NCI-H2081 treated with DMSO at 0.1 percent for 48 hours (cell line): ENCODE data around the gene GRPEL2.
A peak's percentile ranks its signal among the peaks of the same experiment; 100 is the strongest.

Source experiments
- DNase-seq: peaks from one replicate; lab custom pipeline; 2025; lab: John Stamatoyannopoulos, UW

GRPEL2 gene

GRCh38 chr5:149357370-149358293 lies 12.3 kb downstream of the GRPEL2 start, which contains the start of gene PCYOX1L:
Gene PCYOX1L (plus strand): TSS chr5:149358046. CDS start chr5:149358069, 23 bp downstream.
- DNase-seq = peak; percentile 69

GRCh38 chr5:149358294-149358651 lies 13.0 kb downstream of the GRPEL2 start:
- DNase-seq = no peak

- no peak for DNase-seq
These were observed 13.7 kb downstream of the GRPEL2 start for GRCh38 chr5:149358868-149359495.

GRCh38 chr5:149360272-149360671 lies 15.0 kb downstream of the GRPEL2 start:
- DNase-seq = no peak

GRCh38 chr5:149362541-149362940 lies 17.2 kb downstream of the GRPEL2 start:
- no peak for DNase-seq

- no peak for DNase-seq
These were observed 18.1 kb downstream of the GRPEL2 start for GRCh38 chr5:149363358-149363757.

- no peak for DNase-seq
These were observed 18.6 kb downstream of the GRPEL2 start for GRCh38 chr5:149363936-149364335.

GRCh38 chr5:149364719-149365118 lies 19.4 kb downstream of the GRPEL2 start:
- no peak for DNase-seq

- no peak for DNase-seq
These were observed 20.1 kb downstream of the GRPEL2 start for GRCh38 chr5:149365418-149365817.

- no peak for DNase-seq
These were observed 20.9 kb downstream of the GRPEL2 start for GRCh38 chr5:149366169-149366729.

- DNase-seq = no peak
These were observed 22.1 kb downstream of the GRPEL2 start for GRCh38 chr5:149367249-149367971.

- no peak for DNase-seq
These were observed 22.8 kb downstream of the GRPEL2 start for GRCh38 chr5:149367972-149368645.

- DNase-seq = no peak
These were observed 25.6 kb downstream of the GRPEL2 start for GRCh38 chr5:149370878-149371277.

- no peak for DNase-seq
These were observed 26.1 kb downstream of the GRPEL2 start for GRCh38 chr5:149371296-149371962.

GRCh38 chr5:149372076-149372795 lies 26.9 kb downstream of the GRPEL2 start:
- DNase-seq = no peak

GRCh38 chr5:149372932-149373331 lies 27.6 kb downstream of the GRPEL2 start:
- no peak for DNase-seq

- no peak for DNase-seq
These were observed 29.0 kb downstream of the GRPEL2 start for GRCh38 chr5:149374303-149374702.

- no peak for DNase-seq
These were observed 29.5 kb downstream of the GRPEL2 start for GRCh38 chr5:149374801-149375200.

- DNase-seq = no peak
These were observed 30.1 kb downstream of the GRPEL2 start for GRCh38 chr5:149375434-149375833.

GRCh38 chr5:149376104-149376503 lies 30.8 kb downstream of the GRPEL2 start:
- no peak for DNase-seq
